ACC112 (cell line): ENCODE measurements around the gene ALPK1.
"Not testable (repeated sequence)": the region's sequence is repeated elsewhere in the genome, so short reads cannot be mapped to it uniquely, and the experiment has no call there.

Experiments used
- H2AFZ ChIP-seq: fragments of 200-600 bp; sonication (generic); one replicate; pipeline ENCODE4 v1.6.0; 2017; ENCODE audit warnings: antibody characterized with exemption, low read length; ENCODE audit not compliant: unreplicated experiment
- H3K27ac ChIP-seq: fragments of 200-600 bp; sonication (generic); 2 replicates; pipeline ENCODE4 v1.5.1; 2014; ENCODE audit warnings: low read depth, mild to moderate bottlenecking, antibody characterized with exemption, low read length, moderate library complexity
- H3K27me3 ChIP-seq: fragments of 200-600 bp; sonication (generic); 2 replicates; pipeline ENCODE4 v1.6.1; 2014; ENCODE audit warnings: mild to moderate bottlenecking, antibody characterized with exemption, low read length, moderate library complexity, mixed read lengths; ENCODE audit not compliant: insufficient read depth
- H3K36me3 ChIP-seq: fragments of 200-600 bp; sonication (generic); 2 replicates; pipeline ENCODE4 v1.6.1; 2016; ENCODE audit warnings: mild to moderate bottlenecking, antibody characterized with exemption, low read length, moderate library complexity, mixed read lengths; ENCODE audit not compliant: insufficient read depth
- H3K4me1 ChIP-seq: fragments of 200-600 bp; sonication (generic); one replicate; pipeline ENCODE4 v1.6.1; 2016; ENCODE audit warnings: low read length, mixed read lengths; ENCODE audit not compliant: insufficient read depth, unreplicated experiment, control insufficient read depth
- H3K4me3 ChIP-seq: fragments of 200-600 bp; sonication (generic); 2 replicates; pipeline ENCODE4 v1.5.1; 2014; ENCODE audit warnings: mild to moderate bottlenecking, low read depth, low read length
- H3K79me2 ChIP-seq: fragments of 200-600 bp; sonication (generic); one replicate; pipeline ENCODE4 v1.6.0; 2016; ENCODE audit warnings: low read length; ENCODE audit not compliant: control insufficient read depth, unreplicated experiment, insufficient read depth

The ALPK1 gene

GRCh38 chr4:112421911-112422310 lies 124.7 kb downstream of the ALPK1 start:
- no peak overlapping the region for H3K4me3 ChIP-seq
- no peaks in the 10 kb centered on the region for H3K4me1 ChIP-seq
- H3K79me2 ChIP-seq = no peaks in the 10 kb centered on the region
- H3K27me3 ChIP-seq = no peaks in the 10 kb centered on the region
- no peaks in the 10 kb centered on the region for H3K36me3 ChIP-seq
- no peak overlapping the region for H3K27ac ChIP-seq
- no peak overlapping the region for H2AFZ ChIP-seq

GRCh38 chr4:112422644-112423043 lies 125.5 kb downstream of the ALPK1 start:
- Histone ChIP-seq H3K79me2 (no peaks in the 10 kb centered on the region), H3K27me3 (no peaks in the 10 kb centered on the region), H3K4me1 (no peaks in the 10 kb centered on the region), H2AFZ (no peak overlapping the region), H3K27ac (no peak overlapping the region), H3K4me3 (no peak overlapping the region), H3K36me3 (no peaks in the 10 kb centered on the region)

- Histone ChIP-seq H3K27ac (no peak overlapping the region), H3K79me2 (no peaks in the 10 kb centered on the region), H3K36me3 (peaks cover 3% of the 10 kb centered on the region; the same call in 1 of the 2 replicates)
These were observed 126.4 kb downstream of the ALPK1 start for GRCh38 chr4:112423591-112423990.

GRCh38 chr4:112425823-112426222 lies 128.7 kb downstream of the ALPK1 start:
- Histone ChIP-seq H3K27ac (no peak overlapping the region), H3K27me3 (no peaks in the 10 kb centered on the region), H2AFZ (no peak overlapping the region), H3K79me2 (no peaks in the 10 kb centered on the region), H3K4me3 (no peak overlapping the region), H3K36me3 (peaks cover 3% of the 10 kb centered on the region; the same call in 1 of the 2 replicates), H3K4me1 (no peaks in the 10 kb centered on the region)

More at GRCh38 chr4:112423591-112423990, 126.4 kb downstream of the ALPK1 start:
- H3K27me3 ChIP-seq = no peaks in the 10 kb centered on the region
- H2AFZ ChIP-seq = no peak overlapping the region
- no peaks in the 10 kb centered on the region for H3K4me1 ChIP-seq
- H3K4me3 ChIP-seq = no peak overlapping the region

- Histone ChIP-seq H3K4me3 (no peak overlapping the region), H3K79me2 (no peaks in the 10 kb centered on the region), H2AFZ (no peak overlapping the region), H3K36me3 (peaks cover 3% of the 10 kb centered on the region; the same call in 1 of the 2 replicates), H3K27me3 (no peaks in the 10 kb centered on the region), H3K27ac (no peak overlapping the region), H3K4me1 (no peaks in the 10 kb centered on the region)
These were observed 129.2 kb downstream of the ALPK1 start for GRCh38 chr4:112426416-112426815.

- Histone ChIP-seq H3K27me3 (no peaks in the 10 kb centered on the region), H2AFZ (no peak overlapping the region), H3K27ac (no peak overlapping the region), H3K4me3 (no peak overlapping the region), H3K79me2 (no peaks in the 10 kb centered on the region), H3K4me1 (no peaks in the 10 kb centered on the region), H3K36me3 (peaks cover 3% of the 10 kb centered on the region; the same call in 1 of the 2 replicates)
These were observed 134.0 kb downstream of the ALPK1 start for GRCh38 chr4:112431158-112431557.

GRCh38 chr4:112436987-112437386 lies 139.8 kb downstream of the ALPK1 start:
- Histone ChIP-seq H3K27me3 (no peaks in the 10 kb centered on the region), H3K79me2 (no peaks in the 10 kb centered on the region), H3K4me1 (no peaks in the 10 kb centered on the region), H3K4me3 (no peak overlapping the region), H3K27ac (no peak overlapping the region), H3K36me3 (peaks cover 9% of the 10 kb centered on the region), H2AFZ (no peak overlapping the region)

- not testable (repeated sequence) for H3K4me3 ChIP-seq, H3K79me2 ChIP-seq, H3K27me3 ChIP-seq, H3K4me1 ChIP-seq, H2AFZ ChIP-seq, H3K27ac ChIP-seq
- H3K36me3 ChIP-seq = peaks cover 12% of the 10 kb centered on the region
These were observed 145.1 kb downstream of the ALPK1 start for GRCh38 chr4:112442226-112442625.

- Histone ChIP-seq H3K36me3 (0 out of 2 replicates have a peak, but pooled peaks cover 3% of the 10 kb centered on the region), H3K27me3 (no peaks in the 10 kb centered on the region), H3K4me3 (no peak overlapping the region), H2AFZ (no peak overlapping the region), H3K27ac (no peak overlapping the region), H3K4me1 (no peaks in the 10 kb centered on the region), H3K79me2 (no peaks in the 10 kb centered on the region)
These were observed 151.3 kb downstream of the ALPK1 start for GRCh38 chr4:112448306-112449132.

GRCh38 chr4:112449708-112450107 lies 152.5 kb downstream of the ALPK1 start:
- no peaks in the 10 kb centered on the region for H3K4me1 ChIP-seq
- no peaks in the 10 kb centered on the region for H3K79me2 ChIP-seq
- no peak overlapping the region for H2AFZ ChIP-seq
- no peaks in the 10 kb centered on the region for H3K27me3 ChIP-seq
- H3K36me3 ChIP-seq = no peaks in the 10 kb centered on the region
- H3K27ac ChIP-seq = no peak overlapping the region
- no peak overlapping the region for H3K4me3 ChIP-seq

GRCh38 chr4:112451104-112451503 lies 153.9 kb downstream of the ALPK1 start:
- no peaks in the 10 kb centered on the region for H3K36me3 ChIP-seq

More at GRCh38 chr4:112451104-112451503, 153.9 kb downstream of the ALPK1 start:
- no peaks in the 10 kb centered on the region for H3K79me2 ChIP-seq
- no peak overlapping the region for H3K4me3 ChIP-seq
- no peaks in the 10 kb centered on the region for H3K4me1 ChIP-seq
- H3K27ac ChIP-seq = no peak overlapping the region
- no peak overlapping the region for H2AFZ ChIP-seq
- H3K27me3 ChIP-seq = no peaks in the 10 kb centered on the region
